Sigmoid colon (tissue), 4 donors: ENCODE results near the gene OXLD1.

ENCODE experiments used
- CTCF ChIP-seq, 4 experiments: fragments of 450-650 bp in 3 of 4; fragments of 200-600 bp in 1 of 4; IDR thresholded peaks; one replicate each; pipeline ENCODE4 v1.5.1; 2016 to 2019; ENCODE audit warnings: antibody characterized with exemption in 4 of 4, mild to moderate bottlenecking in 3 of 4, moderate library complexity in 2 of 4
- POLR2A ChIP-seq, 2 donors: fragments of 450-650 bp; IDR thresholded peaks; one replicate each; pipeline ENCODE4 v1.6.1; 2016; ENCODE audit warnings: antibody characterized with exemption in 2 of 2, mild to moderate bottlenecking in 2 of 2, moderate library complexity in 2 of 2
- POLR2AphosphoS5 ChIP-seq, 4 donors: sonication (generic); formaldehyde crosslinking; IDR thresholded peaks; one replicate each; pipeline ENCODE4 v1.6.1; 2017; ENCODE audit warnings: antibody characterized with exemption in 4 of 4

- TF ChIP-seq POLR2A (IDR thresholded peaks at IDR 0.05) (no peak), CTCF (IDR thresholded peaks at IDR 0.05) (no peak), POLR2AphosphoS5 (IDR thresholded peaks at IDR 0.05) (no peak)
Measured at GRCh38 chr17:81631482-81631881, 34.9 kb downstream of the OXLD1 start.
